HG03521 (cell line): Measurements from ENCODE around the gene GAB2.
"Not testable (repeated sequence)": the region's sequence is repeated elsewhere in the genome, so short reads cannot be mapped to it uniquely, and the experiment has no call there.

ENCODE experiments used
- ATAC-seq: cut with Tn5 transposase; IDR thresholded peaks from one replicate; pipeline ENCODE4 v1.9.1; 2021; ENCODE audit warnings: mild to moderate bottlenecking, moderate library complexity; ENCODE audit not compliant: unreplicated experiment

The GAB2 gene

DNA sequence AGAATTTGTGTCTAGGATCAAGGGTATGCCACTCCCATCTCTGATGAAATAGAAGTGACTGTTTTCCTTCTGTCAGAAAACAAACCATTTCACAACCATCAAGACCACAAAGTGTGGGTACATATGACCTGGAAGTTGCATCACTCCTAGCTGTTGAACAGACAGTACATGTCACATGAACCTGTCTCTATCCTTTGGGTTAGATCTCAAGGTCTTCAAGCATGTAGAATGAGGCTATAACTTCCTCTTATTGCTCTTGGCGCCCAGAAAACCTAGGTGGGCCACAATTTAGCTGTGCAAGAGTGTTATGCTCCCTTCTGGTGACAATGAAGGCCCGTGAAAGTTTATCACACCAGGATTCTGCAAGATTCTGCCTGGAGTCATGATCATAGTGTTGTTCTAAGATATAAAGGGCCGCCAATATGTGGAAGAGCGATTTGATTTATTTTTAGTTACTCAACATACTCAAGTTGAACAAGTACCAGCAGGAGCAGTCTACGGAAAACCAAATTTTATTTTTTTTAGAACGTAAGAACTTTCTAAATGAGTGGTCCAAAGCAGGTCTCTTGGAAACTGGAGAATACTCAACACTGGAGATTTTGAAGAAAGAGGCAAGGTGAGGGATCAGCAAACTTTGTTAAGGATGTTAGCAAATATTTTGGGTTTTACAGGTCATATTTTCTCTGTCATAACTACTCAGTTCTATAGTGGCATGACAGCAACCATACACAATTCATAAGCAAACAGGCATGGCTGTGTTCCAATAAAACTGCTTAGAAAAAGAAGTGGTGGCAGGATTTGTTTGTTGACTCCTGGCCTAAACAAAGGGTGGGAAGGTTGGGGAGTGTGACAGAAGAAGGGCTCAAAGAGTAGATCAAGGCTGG is 127.1 kb downstream of the GAB2 start:
- no peak for ATAC-seq

DNA sequence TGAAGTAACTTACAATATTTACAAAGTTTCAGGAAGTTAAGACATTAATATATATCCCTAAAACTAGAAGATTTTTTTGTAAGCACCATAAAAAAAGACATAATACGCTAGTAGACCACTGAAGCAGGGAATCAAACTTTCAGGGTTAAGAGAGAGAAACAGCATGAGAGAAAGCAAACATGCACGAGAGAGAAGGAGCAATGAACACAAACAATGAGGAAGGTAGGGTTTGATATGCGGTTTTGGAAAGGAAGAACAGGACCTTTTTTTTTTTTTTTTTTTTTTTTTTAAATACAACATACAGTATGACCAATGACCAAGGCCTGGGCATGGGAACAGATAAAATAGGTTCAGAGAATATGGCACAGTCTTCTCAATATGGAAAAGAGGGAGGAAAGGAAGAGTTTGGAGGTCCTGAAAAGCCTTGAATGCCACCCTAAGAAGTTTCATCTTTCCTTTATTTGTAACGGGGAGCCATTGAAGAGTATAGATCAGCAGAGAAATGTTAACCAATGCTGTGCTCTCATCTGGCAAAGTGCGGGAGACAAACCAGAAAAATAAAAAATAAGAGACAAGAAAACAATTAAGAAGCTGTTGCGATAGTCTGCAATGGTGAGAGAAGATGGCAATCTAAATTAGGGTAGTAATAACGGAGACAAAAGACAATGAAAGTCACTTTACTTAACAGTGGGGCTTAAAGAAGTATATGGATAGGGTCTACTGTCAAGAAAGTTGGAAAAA is 127.9 kb downstream of the GAB2 start:
- ATAC-seq = no peak

DNA sequence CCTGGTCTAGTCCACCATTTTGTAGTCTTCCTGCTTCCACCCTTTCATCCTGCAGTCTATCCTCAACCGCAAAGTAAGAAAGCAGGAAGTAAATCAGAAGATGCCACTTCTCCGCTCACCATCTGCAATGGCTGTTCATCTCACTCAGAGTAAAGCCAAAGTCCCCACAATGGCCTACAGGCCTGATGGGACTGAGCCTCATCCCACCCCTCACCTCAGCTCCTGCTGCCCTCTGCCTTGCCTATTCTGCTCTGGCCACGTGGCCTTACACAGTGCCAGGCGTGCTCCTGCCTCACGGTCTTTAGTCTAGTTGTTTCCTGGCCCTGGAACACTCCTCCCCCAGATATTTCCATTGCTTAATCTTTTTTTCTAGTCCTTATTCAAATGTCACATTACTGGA is 133.4 kb downstream of the GAB2 start:
- no peak for ATAC-seq

DNA sequence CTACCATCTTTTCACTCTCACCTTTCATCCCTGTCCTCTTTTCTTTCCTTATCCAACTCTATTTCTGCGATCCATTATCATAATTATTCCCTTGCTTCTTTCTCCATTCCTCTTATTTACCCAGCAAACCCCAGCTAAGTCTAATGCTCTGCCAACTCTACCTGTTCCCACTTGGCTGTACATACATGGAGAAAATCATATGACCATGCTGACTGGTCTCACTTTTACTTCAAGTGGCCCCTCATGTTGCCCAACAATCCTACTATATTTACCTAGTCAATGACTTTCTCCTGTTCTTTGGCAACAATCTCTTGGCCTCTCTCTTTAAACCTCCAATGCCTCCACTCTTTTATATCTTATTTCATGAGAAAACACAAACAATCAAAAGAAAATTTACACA is 134.8 kb downstream of the GAB2 start:
- ATAC-seq = no peak

DNA sequence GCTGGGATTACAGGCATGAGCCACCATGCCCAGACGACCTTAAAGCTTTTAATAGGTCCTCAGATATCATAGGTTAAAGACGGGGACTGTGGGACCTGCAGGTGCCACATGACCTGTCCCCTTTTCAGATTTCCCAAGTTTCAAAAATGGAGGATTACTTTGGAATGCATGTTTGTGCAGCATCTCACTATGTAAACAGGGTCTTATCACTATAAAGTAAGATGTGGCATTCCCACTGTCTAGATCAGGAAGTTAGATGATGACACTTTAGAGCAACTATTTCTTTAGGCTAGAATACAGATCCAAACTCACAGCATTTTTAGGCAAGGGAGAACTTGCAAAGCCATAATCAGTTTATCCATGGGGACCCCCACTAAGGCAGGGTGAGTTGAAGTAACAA is 136.1 kb downstream of the GAB2 start:
- ATAC-seq = no peak

DNA sequence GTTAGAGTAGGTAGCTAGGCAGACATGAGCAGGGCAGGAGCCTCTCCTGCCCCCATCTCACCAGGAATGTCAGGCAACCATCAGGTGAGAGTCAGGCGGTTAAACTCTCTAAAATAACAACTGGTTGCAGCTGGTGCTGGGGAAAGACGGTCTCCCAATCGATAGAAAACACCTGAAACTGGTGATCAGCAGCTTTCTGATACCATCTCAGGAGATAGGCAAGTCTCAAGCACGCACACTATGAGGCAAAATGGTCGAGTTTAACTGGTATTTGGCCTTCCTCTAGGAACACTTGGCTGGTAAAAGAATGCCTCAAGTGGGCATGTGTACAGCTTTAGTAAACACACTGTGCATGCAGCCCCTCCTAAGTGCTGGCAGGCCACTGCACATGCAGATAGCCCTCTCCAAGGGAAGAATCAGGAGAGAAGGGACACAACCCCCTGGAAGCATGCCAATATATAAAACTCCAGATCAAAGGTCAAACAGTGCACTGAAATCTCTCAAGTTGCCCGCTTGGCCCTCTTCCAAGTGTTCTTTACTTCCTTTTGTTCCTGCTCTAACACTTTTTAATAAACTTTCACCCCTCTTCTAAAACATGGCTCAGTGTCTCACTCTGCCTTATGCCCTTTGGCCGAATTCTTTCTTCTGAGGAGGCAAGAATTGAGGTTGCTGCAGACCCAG is 140.2 kb downstream of the GAB2 start:
- ATAC-seq = no peak

DNA sequence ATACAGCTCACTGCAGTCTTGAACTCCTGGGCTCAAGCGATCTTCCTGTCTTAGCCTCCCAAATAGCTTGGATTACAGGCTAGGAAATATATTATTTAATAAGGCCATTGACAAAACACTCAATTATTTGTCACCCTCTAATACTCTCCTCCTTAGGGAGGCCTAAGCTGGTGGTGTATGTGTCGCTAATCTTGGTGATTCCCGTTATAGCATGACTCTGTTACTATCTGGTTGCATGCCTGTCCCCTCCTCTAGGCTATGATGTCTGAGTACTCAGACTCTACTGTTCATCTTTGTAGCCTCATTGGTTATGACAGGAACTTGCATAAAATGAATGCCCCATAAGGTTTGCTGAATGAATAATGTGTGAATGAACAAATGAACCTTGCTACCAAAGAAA is 141.3 kb downstream of the GAB2 start:
- ATAC-seq = no peak

DNA sequence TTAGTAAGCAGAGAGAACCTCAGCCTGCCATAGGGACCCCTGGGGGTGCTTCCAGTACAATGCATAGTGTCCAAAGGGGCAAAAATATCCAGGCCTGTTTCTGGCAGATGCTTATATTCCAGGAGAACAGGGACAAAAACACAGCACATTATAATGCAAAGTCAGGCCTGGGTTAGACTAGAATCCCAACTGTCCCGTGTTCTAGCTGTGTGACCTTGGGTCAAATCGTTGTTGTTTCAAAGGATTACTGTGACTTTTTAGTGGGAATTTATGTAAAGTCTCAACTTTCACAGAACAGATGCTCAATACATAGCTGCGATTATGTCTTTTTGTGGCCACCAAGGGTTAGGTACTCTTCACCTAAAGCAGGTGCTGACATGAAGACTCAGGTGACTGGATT is 142.9 kb downstream of the GAB2 start:
- ATAC-seq = no peak

DNA sequence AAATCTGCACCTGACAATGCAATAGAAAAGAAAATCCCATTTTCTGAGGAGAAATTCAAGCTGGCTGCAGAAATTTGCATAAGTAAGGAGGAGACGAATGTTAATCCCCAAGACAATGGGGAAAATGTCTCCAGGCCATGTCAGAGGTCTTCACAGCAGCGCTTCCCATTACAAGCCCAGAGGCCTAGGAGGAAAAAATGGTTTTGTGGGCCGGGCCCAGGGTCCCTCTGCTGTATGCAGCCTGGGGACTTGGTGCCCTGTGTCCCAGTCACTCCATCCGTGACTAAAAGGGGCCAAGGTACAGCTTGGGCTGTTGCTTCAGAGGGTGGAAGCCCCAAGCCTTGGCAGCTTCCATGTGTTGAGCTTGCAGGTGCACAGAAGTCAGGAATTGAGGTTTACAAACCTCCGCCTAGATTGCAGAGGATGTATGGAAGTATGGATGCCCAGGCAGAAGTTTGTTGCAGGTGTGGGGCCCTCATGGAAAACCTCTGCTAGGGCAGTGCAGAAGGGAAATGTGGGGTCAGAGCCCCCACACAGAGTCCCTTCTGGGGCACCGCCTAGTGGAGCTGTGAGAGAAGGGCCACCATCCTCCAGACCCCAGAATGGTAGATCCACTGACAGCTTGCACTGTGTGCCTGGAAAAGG is 144.9 kb downstream of the GAB2 start:
- not testable (repeated sequence) for ATAC-seq

DNA sequence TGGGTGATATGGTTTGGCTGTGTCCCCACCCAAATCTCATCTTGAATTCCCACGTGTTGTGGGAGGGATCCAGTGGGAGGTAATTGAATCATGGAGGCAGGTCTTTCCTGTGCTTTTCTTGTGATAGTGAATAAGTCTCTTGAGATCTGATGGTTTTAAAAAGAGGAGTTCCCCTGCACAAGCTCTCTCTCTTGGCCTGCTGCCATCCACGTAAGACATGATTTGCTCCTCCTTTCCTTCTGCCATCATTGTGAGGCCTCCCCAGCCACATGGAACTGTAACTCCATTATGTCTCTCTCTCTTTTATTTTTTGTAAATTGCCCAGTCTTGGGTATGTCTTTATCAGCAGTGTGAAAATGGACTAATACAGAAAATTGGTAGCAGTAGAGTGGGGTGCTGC is 145.8 kb downstream of the GAB2 start:
- ATAC-seq = not testable (repeated sequence)

DNA sequence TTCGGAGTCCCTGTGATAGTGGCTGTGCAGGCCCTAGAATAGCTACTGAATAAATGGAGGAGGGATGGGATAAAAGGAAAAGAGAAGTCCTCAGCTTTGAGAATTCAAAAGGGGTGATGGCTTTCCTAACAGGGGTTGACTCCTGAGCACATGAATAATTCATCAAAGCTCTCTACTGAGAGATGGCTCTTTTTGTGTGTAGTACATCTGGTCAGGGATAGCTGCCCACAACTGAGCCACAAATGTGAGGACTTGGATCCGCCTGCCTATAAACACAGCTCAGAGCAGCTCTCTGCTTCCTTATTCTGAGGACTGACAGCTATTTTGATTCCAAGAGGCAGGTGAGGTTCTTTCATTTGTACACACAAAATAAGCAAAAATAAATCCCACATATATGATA is 146.6 kb downstream of the GAB2 start:
- ATAC-seq = no peak

DNA sequence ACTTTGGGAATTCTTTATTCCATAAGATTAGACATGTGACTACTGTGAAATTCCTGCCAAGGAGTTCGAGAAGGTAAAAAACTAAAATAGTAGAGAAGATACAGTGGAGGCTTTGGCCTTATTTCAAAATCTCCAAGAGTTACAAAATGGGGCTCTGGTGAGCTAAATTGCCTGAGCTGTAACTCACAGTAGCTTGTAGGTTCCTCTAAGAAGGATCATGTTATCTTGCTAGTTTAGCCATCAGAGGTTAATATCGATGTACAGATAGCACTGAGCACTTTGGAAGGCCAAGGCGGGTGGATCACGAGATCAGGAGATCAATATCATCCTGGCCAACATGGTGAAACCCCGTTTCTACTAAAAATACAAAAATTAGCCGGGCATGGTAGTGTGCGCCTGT is 147.8 kb downstream of the GAB2 start:
- no peak for ATAC-seq

DNA sequence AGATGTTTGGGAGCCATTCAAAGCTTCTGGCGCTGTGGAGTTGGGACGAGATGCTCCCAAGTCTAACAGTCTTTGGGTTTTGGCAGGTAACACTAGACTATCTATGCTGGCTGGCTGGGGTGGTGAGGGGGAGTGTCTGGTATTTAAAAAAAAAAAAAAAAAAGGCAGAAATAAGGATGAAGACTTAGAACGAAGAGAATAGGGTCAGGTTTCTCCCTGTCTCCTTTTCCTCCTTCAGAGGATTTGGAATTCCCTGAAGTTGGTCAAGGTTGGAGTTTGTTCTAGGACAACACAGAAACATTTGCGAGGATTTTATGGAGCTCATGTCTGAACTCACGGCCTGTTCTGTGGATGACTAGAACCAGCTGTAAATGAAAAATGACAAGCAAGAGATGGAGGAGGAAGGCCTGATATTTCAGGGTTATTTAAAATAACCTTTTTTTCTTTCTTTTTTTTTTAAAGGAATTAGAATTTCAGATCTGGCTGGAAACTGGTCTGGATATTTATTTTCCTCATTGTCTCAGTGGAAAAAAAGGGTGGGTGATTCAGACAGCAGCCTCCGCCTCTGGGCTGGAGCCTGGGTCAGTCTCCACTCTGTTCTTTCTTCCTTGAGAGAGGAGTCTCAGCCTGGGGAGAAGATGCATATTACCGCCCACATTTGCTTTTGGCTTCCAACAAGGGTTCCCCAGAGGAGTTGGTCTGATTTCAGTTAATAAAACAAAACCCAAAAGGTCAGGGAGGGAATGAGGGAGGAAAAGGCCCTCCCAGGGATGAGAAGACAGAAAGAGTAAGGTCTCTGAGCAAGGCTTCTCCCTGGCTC is 148.8 kb downstream of the GAB2 start:
- ATAC-seq = no peak

DNA sequence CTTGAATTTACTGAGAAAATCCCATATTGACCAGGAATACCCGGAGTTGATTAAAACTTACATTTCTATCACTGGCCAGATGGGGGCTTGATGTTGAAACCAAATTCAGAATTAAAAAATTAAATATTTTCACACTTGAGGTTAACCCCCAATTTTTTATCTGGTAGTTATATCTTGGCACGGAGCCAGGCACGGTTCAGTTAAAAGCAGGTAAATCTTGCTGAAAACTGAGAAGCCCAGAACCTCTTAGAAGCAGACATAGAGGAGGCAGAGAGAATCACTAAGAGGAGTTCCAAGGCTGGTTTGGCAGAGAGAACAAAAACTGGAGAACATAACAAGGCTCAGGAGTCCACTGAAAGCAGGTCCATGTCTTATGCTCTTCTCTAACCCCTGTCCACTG is 151.2 kb downstream of the GAB2 start:
- no peak for ATAC-seq

DNA sequence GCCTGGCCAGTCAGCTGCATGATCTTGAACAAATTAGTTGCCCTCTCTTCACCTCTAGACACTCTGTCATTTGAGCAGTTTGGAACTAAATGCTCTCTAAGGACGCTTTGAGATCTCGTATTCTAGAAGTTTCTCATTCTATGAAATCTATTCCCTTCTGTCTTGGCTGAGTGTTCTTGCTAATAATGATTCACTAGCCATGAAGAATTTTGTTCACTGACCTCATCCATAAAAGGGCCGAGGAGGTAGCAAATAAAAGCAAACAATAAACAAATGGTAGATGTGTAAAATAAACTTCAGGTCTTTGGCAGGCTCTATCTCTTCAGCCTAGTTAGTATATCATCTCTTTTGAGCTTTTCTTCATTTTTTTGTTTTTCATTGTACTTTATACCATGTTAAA is 152.3 kb downstream of the GAB2 start:
- ATAC-seq = no peak

DNA sequence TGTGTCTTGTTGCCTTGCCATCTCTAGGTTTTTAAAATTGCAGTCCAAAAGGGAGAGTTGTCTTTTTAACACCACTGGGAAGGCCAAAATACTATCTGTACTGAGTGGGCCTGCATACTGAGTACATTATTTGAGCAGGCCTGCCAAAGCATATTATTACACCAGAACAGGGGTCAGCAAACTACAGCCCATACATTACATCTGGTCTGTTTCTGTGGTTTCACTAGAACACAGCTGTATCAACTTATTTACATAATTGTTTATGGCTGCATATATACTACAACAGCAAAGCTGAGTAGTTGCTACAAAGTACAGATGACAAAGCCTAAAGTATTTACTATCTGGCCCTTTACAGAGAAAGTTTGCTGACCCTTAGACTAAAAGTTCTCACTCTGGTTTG is 154.9 kb downstream of the GAB2 start:
- no peak for ATAC-seq

DNA sequence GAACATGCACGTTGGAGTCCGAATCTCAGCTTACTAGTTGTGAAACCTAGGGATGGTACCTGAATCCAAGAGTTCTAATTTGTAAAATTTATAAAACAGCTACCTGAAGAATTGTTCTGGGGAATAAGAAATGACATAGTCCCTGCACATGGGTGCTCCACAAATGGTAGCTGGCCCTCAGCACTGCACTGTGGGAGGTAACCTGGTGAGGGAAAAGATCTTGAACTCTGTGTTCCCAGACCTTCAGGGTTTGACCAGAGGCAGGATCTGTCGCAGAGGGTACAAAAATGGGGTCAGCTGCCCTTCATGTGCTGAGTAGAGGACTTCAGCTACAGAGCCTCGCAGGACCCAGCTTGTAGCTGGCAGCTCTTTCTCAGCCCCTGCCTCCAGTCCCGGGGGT is 155.4 kb downstream of the GAB2 start:
- ATAC-seq = no peak

DNA sequence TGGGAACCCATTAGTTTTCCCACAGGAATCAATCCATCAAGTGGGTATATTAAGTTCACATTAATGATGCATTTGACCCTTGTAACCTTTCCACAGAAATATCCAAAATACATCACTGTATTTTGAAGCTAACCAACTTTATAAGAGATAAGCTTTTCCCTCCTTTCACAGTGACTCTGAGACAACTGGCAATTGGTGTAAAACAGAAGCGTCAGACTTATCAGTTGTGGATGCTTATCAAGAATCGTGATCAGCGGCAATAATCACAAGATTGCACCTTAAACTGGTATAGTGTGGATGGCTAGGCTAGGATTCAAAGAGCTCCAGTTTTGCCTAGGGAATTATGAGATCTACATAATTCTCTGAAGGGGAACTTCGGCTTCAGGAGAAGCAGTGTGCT is 155.8 kb downstream of the GAB2 start:
- ATAC-seq = no peak

DNA sequence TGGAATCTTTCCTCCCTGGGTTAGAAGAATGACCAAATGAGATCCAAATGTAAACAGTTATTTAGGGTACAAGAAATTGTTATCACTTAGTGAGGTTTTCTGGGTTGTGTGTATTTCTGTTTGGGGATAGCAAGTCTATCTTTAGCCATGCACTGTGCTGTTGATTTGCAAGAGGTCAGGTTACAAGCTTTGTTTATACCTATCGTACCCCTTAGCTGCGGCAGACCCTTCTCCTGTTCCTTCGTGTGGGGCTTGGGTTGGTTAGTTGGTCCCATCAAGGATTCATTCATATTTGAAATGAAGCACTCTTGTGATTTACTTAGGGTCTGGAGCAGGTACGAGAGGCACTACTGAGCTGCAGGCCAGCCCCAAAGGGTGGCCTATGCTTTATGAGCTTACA is 156.3 kb downstream of the GAB2 start:
- ATAC-seq = no peak

DNA sequence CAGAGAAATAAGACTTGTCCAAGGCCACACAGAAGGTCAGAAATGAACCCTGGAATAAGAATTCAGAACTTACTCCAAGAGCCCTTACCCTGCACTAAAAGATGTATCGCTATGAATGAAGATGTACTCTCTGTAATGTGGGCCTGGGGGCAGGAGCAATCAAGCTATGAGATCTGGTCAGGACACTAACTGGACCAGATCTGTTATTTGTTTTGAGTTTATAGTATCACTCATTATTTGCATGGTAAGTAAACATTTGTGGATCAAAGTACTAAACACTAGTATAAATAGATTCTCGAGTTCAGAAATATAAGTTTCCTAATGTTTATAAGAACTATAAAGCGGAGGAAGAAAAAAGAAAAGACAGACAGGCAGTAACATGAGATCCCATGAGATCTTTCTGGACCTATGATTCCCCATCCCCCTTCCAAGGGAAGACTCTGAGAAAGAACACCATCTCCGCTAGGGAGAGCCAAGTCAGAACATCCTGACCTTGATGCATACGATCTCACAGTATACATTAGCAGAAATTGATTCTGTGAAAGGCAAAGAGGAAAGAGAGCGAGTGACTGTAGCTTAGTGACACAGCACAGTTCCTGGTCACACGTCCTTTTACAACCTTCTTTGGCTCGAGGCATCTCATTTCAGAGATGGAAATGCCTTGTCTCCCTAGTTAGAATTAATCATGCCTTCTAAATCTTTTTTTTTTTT is 157.7 kb downstream of the GAB2 start:
- no peak for ATAC-seq
